CD4-positive, alpha-beta T cell treated with Interleukin-17A for 1 hour (primary cell): Measurements from ENCODE around the gene ALDH1A1.

ENCODE experiments used
- DNase-seq: peaks from one replicate; pipeline ENCODE4 v3.0.0-alpha.2; 2020

ALDH1A1 gene

GRCh38 chr9:72913382-72914009 lies 39.4 kb downstream of the ALDH1A1 start:
- no peak for DNase-seq

GRCh38 chr9:72912476-72913381 lies 40.1 kb downstream of the ALDH1A1 start:
- no peak for DNase-seq

DNA sequence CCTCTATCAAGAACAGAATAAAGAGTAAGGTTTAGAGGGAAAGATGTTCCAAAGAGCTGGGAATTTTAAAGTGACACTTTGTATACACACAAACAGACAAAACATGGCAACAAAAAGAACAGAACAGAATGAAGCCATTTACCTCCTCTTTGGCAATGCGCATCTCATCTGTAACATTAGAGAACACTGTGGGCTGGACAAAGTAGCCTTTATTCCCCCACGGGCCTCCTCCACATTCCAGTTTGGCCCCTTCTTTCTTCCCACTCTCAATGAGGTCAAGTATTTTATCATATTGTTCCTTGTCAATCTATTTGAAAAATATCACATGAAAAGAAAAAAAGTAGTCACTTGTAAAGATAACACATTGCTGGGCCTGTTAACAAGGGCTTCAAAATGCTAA lies 41.0 kb downstream of the ALDH1A1 start:
- no peak for DNase-seq

DNA sequence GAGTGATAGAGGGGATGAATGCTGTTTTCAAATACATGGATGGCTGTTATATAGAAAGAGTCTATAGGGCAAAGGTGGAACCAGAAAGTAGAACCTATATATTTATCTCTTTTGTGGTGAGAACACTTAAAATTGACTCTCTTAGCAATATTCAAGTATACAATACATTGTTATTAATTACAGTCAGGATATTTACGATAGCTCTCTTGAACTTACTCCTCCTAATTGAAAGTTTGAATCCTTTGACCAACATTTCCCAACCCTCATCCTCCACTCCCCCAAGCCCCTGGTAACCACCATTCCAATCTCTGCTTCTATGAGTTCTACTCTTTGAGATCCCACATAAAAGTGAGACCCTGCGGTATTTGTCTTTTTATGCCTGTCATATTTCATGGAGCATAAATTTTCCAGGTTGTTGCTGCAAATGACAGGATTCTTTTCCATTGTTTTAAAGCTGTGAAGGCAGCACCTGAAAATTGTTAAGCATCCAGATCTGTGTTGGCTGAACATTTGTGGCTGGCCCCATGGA lies 41.5 kb downstream of the ALDH1A1 start:
- no peak for DNase-seq

DNA sequence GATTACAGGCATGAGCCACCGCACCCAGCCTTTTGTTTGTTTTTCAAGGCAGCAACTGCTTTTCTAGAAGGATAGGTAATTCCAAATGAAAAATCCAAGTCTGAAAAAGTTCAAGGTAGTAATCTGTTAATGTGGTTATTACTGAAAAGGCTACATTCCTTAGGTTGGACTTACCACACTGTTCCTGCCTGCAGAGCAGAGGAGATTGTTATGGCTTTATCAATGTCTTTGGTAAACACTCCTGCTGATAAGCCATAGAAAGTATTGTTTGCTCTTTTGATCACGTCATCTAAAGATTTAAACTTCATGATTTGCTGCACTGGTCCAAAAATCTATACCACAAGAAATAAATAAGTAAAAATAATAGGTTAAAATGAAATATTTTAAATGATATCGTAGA lies 43.4 kb downstream of the ALDH1A1 start:
- no peak for DNase-seq

DNA sequence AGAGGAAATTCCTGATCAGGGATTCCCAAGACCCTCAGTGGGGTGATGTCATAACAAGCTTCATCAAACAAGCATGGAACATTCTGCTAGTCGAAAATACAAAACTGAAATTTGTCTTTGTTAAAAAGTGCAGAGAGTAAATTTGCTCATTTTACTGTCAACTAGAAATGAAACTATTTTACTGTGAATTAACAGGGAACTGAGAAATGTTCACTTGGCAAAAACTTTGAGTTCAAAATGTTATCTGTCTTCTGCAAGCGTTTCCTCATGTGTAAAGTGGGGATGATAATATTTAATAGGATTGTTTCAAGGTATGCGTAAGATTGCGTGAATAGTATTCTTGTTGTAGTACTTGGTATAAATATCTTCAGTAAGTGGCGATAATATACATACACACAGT lies 45.4 kb downstream of the ALDH1A1 start:
- no peak for DNase-seq

- DNase-seq = no peak
Measured at GRCh38 chr9:72906810-72907209, 46.0 kb downstream of the ALDH1A1 start.

DNA sequence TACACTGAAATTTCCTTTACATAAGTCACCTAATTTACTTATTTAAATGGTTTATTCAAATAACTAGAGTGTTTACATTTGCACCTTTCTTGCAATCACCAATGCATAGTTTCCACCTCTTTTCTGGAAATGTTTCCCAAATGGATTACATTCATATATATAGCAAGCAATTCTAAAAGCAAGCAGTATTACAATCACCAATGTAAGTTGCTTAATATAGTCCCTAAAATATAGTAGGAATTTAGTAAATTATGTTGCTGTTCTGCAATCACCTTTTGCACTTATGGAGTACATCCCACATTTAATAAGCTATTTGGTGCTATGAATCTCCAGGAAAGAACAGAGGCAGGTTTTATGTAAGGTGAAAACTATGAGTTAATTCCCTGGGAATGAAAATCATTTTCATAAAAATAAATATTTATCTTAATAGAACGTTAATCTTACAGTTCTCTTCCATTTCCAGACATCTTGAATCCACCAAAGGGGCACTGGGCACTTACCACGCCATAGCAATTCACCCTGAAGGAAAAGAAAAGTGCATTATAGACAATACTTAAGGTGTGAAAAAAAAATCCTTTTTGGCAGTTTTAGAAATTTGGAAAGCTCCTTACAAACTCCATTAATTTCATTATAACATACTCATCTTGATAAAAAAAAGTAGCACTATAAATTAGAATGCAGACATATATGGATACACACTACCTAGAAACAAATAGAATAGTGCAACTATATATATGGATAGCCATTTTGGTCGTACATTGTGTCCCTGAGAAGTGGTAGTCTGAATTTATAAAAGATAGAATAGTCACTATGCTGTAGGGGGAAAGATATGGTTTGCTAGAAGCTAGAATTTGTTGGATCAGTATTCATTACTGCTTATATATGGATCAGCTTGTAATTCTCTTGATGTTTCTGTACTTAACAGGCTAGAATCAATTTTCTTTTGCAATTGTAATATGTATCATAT lies 47.1 kb downstream of the ALDH1A1 start:
- no peak for DNase-seq

- no peak for DNase-seq
Measured at GRCh38 chr9:72904267-72905093, 48.4 kb downstream of the ALDH1A1 start.

GRCh38 chr9:72903103-72903502 lies 49.8 kb downstream of the ALDH1A1 start:
- no peak for DNase-seq

DNA sequence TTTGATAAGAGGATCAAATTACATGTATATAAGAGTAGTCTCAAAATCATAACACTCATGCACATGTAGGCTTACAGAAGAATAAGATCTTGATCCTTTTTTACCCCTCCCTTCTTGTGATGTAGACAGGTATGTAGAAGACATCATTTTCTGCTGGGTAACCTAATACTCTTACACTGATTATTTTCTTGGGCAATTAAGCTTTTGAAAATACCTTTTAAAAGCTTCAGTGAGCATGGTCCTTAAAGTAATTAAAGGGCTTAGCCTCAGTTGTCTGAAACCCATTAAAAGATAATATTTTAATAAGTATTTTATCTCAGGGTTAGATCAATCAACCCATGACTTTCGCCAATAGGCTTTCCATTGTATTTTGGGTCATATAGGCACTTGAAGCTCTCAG lies 50.6 kb downstream of the ALDH1A1 start:
- no peak for DNase-seq

- no peak for DNase-seq
Measured at GRCh38 chr9:72899734-72900477, 52.9 kb downstream of the ALDH1A1 start.

GRCh38 chr9:72898784-72899733 lies 53.8 kb downstream of the ALDH1A1 start:
- no peak for DNase-seq

DNA sequence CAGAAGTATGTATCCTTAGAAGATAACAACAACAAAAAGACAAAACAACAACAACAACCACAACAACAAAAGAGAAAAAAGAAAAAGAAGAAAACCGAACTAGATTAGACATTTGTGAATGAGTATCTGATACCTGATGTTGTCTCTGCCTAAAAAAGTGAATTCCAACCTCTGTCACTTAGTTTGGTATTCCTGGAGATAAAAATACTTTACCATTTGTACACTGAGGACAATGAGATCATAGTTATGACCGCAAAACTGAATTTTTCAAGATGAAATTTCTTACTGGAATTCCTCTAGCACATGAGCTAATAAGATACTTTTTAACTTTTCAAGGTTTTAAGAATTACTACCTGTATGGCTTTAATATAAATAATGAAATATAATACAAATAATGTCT lies 54.5 kb downstream of the ALDH1A1 start:
- no peak for DNase-seq

DNA sequence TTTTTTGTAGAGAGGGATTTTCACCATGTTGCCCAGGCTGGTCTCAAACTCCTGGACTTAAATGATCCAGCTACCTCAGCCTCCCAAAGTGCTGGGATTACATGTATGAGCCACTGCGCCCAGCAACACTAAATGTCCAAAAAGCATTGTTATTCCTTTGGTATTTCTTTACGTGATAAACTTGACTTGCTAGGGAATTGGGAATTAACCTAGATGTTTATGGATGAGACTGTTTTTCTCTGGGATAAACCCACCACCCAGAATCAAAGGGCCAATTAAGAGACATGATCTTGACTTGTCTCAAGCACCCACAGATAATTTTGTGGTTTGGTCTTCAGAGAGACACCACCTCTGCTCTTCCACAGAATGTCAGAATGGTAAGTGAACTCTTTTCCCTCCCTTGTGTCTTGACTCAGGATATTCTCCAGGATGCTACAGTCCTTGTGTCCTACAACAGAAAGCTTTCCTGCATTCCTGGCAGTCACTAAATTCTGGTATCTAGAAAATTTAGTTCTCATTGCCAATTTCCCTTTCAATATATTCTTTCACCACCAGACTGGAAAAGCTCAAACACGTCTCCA lies 55.7 kb downstream of the ALDH1A1 start:
- DNase-seq = no peak

GRCh38 chr9:72896439-72896838 lies 56.4 kb downstream of the ALDH1A1 start:
- no peak for DNase-seq

- DNase-seq = no peak
Measured at GRCh38 chr9:72895122-72895521, 57.7 kb downstream of the ALDH1A1 start.

DNA sequence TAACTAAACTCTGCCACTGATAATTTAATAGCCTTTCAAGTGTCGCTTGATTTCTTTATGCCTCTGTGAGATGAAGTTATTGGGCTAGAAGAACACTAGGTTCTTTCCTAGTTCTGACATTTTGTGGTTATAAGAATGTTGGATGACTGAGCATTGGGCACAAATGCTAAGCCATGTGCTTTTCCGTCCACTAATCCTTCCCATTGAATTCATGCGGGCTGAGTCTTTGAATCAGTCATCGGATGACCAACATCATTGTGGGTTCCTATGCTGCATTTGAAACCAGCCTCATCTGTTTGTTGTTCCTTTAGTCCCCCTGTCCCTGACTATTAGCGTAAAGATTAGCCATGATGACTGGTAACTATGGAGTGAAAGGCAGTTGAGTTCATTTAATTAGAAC lies 58.5 kb downstream of the ALDH1A1 start:
- no peak for DNase-seq

GRCh38 chr9:72893437-72893836 lies 59.4 kb downstream of the ALDH1A1 start:
- DNase-seq = no peak

DNA sequence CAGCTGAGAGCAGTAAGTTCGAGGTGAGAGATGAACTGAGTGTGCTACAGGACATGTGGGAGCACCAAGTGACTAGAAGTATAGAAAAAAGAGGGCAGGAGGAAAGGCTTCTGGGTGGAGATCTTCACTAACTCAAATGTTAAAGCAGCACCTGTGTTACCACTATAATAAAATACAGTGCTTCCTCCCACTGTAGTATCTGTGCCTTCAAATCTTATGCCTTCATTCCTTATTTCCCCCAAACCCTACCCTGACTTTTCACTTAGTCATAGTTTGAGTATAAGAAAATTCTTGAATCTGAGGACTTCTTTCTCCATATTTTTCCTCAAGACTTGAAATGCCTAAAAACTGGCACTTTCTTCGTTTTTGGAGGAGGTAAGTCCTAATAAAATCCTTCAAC lies 61.8 kb downstream of the ALDH1A1 start:
- no peak for DNase-seq
